NCI-H774 (cell line): ENCODE results near the gene LZIC.
"Not testable (repeated sequence)": the region's sequence is repeated elsewhere in the genome, so short reads cannot be mapped to it uniquely, and the experiment has no call there.

Experiments
- DNase-seq: peaks from one replicate; lab custom pipeline; 2025; lab: John Stamatoyannopoulos, UW

The LZIC gene

DNA sequence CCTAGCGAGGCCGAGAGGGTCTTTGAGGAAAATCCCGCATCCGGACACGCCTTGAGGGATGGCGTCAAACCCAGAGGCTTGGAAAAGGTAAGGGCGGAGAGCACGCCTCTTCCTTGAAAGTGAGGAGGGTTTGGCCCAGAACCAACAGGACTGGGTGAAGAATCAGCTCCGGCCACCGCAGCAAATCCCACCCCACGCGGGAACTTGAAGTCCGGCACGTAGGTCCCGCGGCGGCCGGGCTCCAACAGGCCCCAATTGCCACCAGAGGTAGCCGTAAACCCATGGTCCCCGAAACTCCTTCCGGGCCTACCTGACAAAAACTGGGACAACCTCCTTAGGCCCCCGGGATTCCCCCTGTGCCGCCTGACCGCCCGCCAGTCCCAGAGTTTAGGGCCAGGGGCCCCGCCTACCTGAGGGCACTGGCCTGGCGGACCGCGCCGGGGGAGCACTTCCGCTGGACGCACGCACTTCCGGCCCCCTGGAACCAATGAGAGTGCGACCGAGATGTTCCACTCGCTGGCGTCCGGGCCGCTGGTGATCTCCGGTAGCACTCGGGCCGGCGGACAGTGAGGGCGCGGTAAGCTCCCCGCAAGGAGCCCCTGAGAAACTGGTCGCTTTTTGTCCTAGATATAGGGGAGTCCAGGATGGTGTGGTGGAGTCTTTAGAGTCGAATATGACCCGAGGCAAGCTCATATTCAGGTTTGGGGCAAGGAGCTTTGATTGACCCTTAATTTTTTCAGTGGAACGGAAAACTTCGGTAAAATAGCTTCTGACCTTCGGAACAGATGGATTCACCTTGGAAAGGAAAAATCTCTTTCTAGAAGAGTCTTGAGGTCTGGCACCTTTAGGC is at the start of gene LZIC, which contains the start of gene NMNAT1:
TSS of gene LZIC (minus strand) at position 453 of the 850 bp plus-strand sequence. CDS start 6,772 bp downstream, outside the sequence.
TSS of gene NMNAT1 (plus strand) at position 537 of the 850 bp plus-strand sequence. CDS start 28,599 bp downstream, outside the sequence.
- DNase-seq: peak; percentile 66

- DNase-seq: no peak
These were observed 49.7 kb upstream of the LZIC start for GRCh38 chr1:9992910-9993309.

DNA sequence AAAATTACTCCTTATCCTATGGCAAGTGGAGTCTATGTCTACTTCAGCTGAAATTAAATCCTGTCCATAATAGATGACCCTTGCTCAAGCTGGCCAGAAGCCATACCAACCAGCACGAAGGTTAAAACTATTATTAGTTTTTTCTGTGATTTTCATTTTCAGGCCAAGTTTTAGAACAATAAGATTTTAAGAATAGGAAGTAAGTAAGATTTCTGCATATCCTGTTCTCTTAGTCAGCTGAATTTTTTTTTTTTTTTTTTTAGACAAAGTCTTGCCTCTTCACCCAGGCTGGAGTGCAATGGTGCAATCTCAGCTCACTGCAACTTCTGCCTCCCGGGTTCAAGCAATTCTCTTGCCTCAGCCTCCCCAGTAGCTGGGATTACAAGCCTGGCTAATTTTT is 47.8 kb upstream of the LZIC start:
- no peak for DNase-seq

- no peak for DNase-seq
These were observed 46.6 kb upstream of the LZIC start for GRCh38 chr1:9989773-9990172.

GRCh38 chr1:9985001-9985400 is 41.8 kb upstream of the LZIC start:
- no peak for DNase-seq

- no peak for DNase-seq
These were observed 41.1 kb upstream of the LZIC start for GRCh38 chr1:9984253-9984652.

DNA sequence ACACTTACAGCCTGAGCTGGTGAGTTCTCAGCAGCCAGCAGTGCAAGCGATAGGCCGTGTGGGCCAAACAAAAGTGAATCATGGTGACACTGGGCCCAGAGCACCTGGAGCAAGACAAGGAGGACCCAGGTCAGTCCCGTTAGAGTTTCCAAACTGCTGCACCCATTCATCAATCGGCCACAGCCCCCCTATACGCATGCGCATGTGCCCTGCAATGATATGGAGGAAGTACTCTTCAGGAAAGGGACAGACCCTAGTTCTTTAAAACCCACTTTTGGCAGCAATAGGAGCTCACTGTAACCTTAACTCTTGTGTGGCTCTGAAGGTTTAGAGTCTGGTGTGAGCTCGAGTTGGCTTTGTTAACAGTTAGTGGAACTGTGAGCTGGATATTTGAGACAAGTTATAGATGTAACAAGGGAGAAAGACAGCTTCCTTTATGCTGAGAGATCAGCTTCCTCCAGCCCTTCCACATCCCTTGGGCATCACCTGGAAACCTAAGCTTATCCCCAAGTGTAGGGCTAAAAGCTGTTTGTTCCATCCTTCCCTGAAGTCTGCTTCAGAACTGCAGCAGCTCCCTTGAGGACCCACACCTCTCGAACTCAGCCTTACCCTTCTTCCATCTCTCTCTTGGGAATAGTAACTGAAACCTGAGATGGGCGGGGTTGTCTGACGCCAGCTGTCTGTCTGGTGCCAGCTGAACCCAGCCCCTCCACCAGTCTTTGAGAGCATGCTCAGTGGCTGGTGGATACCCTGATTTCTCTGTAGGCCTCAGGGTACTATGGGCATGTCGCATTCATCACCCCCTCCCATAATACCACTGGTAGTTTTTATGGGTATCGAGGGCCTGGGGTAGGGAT is 17.7 kb upstream of the LZIC start:
- no peak for DNase-seq

GRCh38 chr1:9960011-9960410 is 16.8 kb upstream of the LZIC start:
- DNase-seq: no peak

GRCh38 chr1:9957726-9958125 is 14.5 kb upstream of the LZIC start:
- DNase-seq: no peak

- DNase-seq: no peak
These were observed 3.1 kb upstream of the LZIC start for GRCh38 chr1:9946315-9946714.

DNA sequence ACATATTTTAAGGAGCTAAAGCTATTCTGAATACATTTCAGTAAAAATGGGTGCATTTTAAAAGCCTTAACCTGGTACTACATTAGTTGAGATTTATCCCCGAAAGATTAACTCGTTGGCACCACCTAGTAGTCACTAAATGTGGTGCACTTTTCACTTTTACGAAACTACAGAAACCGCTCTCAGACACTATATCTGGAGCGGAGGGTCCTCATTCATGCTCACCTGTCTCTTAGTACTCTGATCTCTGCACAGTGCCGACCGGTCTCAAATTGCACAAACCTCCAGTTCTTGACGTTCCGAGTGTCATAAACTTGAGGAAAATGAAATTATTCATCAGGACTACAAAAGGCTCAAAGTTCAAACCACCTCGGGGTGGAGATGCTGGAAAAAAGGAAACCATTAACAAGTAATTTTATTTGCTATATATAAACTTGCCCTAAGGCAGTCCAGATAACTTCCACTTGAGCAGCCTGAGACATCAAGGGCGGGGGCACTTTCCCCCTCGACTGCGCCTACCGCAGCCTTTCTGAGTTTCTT is 722 bp downstream of the LZIC start:
- DNase-seq: no peak

GRCh38 chr1:9929431-9930385 is 13.5 kb downstream of the LZIC start:
- no peak for DNase-seq

DNA sequence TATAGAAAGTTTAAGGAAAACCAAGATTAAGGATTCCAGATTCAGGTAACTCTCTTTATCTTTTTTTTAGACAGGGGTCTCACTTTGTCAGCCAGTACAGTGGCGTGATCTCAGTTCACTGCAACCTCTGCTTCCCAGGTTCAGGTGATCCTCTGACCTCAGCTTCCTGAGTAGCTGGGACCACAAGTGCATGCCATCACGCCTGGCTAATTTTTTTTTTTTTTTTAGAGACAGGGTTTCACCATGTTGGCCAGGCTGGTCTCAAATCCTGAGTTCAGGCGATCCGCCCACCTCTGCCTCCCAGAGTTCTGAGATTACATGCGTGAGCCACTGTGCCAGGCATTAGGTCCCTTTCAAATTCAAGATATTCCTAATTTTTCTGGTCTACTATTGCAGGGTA is 15.9 kb downstream of the LZIC start:
- DNase-seq: no peak

DNA sequence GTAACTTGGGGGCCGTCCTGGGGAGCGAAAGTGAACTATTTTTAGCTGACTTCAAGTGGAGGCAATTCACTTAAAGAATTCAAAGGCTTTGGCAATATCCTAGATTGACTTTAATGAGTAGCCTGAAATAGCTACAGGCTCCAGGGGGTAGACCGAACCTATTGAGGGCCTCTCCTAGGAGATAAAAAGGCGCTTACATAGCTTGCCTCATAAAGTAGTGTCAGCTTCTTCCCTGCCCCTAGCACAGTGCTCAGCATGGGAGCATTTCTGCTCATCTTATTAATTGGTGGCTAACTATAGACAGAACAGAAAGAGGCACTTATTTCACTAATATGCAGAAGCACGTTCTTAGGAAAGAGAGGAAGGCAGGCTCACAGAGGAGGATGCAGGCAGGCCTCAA is 20.8 kb downstream of the LZIC start:
- no peak for DNase-seq

- no peak for DNase-seq
These were observed 22.6 kb downstream of the LZIC start for GRCh38 chr1:9920606-9921005.

DNA sequence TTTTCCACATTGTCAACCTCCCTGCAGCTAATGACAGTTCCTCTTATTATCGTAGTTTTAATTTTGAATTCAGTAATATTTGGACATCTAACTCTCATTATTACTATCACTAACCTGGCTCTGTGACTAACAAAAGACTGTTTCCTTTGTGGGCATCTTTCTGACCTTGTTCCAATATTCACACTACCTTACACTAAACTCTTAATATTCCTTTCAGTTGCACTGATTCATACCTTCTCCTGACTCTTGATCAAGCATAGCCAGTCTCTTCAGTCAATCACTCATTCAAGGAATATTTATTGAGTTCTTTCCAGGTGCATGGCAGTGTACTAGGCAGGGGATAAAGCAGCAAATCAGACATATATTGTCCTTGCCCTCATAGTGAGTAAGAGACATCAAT is 25.3 kb downstream of the LZIC start:
- no peak for DNase-seq

GRCh38 chr1:9917495-9917894 is 25.7 kb downstream of the LZIC start:
- DNase-seq: not testable (repeated sequence)

DNA sequence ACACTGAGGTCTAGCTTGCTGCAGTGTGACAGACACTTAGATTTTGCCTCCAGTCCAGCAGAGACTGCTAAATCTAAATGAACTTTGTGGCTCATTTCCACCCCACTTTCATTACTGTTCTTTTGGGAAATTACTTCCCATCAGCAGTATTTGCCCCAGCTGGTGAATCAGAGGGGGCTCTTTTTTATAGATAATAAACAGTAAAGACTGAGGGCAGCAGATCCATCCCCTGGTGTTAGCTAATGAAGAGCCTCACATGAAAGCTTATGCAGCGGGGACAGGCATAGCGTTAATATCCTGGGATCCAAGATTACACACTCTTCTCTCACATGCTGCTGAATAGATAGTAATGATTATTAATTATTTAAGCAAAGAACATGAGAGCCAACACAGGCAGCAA is 26.7 kb downstream of the LZIC start:
- DNase-seq: no peak

- no peak for DNase-seq
These were observed 28.6 kb downstream of the LZIC start for GRCh38 chr1:9914610-9914937.

DNA sequence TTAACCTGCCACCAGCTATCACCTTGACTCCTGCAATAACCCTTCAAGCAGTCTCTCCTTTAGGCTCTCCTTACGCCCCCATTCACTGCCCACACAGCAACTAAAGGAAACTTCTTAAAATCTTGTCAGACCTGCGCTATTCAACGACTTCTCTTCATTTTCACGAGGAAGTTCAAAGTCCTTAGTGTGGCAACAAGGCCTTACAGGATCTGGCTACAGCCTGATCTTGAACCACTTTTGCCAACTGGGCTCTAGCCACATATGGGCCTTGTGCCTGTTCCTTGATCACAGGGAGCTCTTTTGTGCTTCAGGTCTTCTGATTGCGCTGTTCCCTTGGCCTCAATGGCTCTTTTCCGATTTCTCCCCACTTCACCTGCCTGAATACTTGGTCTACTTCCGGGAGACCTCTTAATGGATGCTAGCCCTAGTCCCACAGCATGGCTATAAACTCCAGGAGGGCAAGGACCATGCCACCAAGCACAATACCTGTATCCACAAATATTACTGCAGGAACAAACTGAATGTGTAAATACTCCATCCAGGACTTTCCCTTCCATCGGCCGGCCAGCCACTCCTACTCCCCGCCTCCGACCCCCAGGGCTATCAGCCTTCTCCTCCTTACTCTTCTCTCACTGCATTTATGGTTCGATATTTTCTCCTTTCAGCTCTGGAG is 30.8 kb downstream of the LZIC start:
- DNase-seq: no peak
